BLaER1 (cell line): ENCODE measurements around the gene IDI2.
A peak's percentile ranks its signal among the peaks of the same experiment; 100 is the strongest.

ENCODE experiments used
- H3K27ac ChIP-seq: shearing (Covaris generic); formaldehyde crosslinking; 2 replicates; pipeline ENCODE4 v1.8.1; 2022
- H3K27me3 ChIP-seq: shearing (Covaris generic); formaldehyde crosslinking; 2 replicates; pipeline ENCODE4 v1.8.1; 2022
- H3K36me3 ChIP-seq: shearing (Covaris generic); formaldehyde crosslinking; 2 replicates; pipeline ENCODE4 v1.8.1; 2022
- H3K4me1 ChIP-seq: shearing (Covaris generic); formaldehyde crosslinking; 2 replicates; pipeline ENCODE4 v1.8.1; 2022
- H3K4me2 ChIP-seq: shearing (Covaris generic); formaldehyde crosslinking; 2 replicates; pipeline ENCODE4 v1.8.1; 2022
- H3K4me3 ChIP-seq: shearing (Covaris generic); formaldehyde crosslinking; 2 replicates; pipeline ENCODE4 v1.8.1; 2022
- H3K9ac ChIP-seq: shearing (Covaris generic); formaldehyde crosslinking; 2 replicates; pipeline ENCODE4 v1.8.1; 2022
- H3K9me3 ChIP-seq: shearing (Covaris generic); formaldehyde crosslinking; 2 replicates; pipeline ENCODE4 v1.8.1; 2022
- H4K20me1 ChIP-seq: shearing (Covaris generic); formaldehyde crosslinking; 2 replicates; pipeline ENCODE4 v1.8.1; 2022
- Cebpa-rat ChIP-seq: shearing (Covaris generic); IDR thresholded peaks from 2 replicates; pipeline ENCODE4 v1.8.1; 2022

The IDI2 gene

DNA sequence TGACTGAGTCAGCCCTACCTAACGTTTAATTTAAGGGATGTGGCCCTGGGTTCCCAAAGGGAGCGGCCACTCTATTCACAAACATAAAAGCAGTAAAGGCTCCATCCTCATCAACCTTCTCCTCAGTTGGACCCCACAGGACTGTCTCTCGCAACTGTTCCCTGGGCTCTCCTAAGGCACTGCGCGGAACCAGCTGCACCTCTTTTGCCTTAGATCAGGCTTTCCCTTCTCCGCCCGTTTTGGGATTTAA is 38.1 kb downstream of the IDI2 start:
- TF ChIP-seq Cebpa-rat, result no peak
- Histone ChIP-seq H3K4me2 (peak overlapping the region; percentile 91), H3K9ac (peak overlapping the region; percentile 97), H3K4me3 (peak overlapping the region; percentile 95), H3K4me1 (peaks cover 33% of the 10 kb centered on the region), H3K27ac (peak overlapping the region; percentile 96), H3K36me3 (peaks cover 18% of the 10 kb centered on the region), H3K9me3 (no peaks in the 10 kb centered on the region), H4K20me1 (peaks cover 41% of the 10 kb centered on the region), H3K27me3 (no peaks in the 10 kb centered on the region)

DNA sequence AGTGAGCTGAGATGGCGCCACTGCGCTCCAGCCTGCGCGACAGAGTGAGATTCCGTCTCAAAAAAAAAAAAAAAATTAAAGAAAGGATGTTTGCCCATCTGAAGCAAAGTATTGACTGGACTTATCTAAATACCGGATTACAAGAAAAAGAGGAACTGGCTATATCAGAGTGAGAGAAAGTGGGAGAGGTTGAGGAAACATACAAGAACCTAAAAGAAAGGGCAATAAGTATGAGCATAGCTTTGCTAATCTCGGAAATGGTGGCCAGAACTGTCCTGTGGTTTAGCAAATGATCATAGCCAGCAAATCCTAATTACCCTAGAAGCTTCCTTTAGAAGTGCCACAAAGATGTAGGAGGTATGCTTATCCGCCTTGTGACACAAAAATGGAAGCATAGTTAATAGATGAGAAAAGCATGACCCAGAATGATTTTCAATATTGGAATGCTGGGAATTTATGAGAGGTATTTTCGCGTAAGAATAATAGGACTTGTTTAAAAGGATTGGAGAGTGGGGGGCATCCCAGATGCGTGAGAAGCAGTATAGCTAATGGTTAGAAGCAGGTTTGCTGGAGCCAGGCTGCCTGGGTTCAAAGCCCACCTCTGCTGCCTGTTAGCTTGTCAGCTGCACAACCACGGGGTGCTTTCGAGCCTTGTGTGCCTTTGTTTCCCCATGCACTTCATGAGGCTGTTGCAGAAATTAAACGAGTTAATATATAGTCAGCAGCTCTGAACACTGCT is 38.6 kb downstream of the IDI2 start:
- Histone ChIP-seq H3K27me3 (no peaks in the 10 kb centered on the region), H3K9ac (peak overlapping the region; percentile 97), H3K36me3 (peaks cover 14% of the 10 kb centered on the region), H3K4me3 (peak overlapping the region; percentile 95), H3K4me2 (peak overlapping the region; percentile 91), H3K27ac (peak overlapping the region; percentile 96; the same call in 1 of the 2 replicates), H3K4me1 (peaks cover 33% of the 10 kb centered on the region), H3K9me3 (no peaks in the 10 kb centered on the region), H4K20me1 (peaks cover 36% of the 10 kb centered on the region)
- TF ChIP-seq Cebpa-rat, result no peak

DNA sequence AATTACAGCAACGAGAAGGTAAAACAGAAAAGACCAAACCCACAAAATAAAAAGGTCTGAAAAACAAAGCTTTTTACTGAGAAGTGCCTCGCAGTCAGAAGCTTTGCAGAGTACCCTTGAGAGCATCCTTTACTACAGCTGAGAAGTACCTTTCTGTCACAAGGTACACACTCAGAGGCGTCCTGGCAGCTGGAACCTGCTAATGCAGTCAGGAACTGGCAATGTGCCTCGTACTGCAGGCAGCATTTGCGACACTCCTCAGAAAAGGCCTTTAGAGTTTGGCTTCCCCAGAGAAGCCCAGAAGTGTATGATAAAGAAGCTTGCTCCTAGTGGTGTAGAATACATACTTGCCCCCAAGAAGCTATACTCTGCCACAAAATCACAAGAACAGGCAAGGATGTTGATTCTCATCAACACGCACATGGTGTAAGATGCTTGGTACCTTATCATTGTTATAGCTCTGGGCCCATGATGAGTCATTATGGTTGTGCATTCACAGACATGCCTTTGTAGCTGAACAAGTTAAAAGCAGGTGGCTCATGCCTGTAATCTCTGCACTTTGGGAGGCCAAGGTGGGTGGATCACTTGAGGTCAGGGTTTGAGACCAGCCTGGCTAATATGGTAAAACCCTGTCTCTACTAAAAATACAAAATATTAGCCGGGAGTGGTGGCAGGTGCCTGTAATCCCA is 39.4 kb downstream of the IDI2 start:
- TF ChIP-seq Cebpa-rat, result no peak
- Histone ChIP-seq H4K20me1 (peaks cover 28% of the 10 kb centered on the region), H3K36me3 (peaks cover 11% of the 10 kb centered on the region), H3K4me1 (peaks cover 33% of the 10 kb centered on the region), H3K9ac (no peak overlapping the region), H3K4me3 (no peak overlapping the region), H3K4me2 (no peak overlapping the region), H3K27ac (no peak overlapping the region), H3K27me3 (no peaks in the 10 kb centered on the region), H3K9me3 (peaks cover 4% of the 10 kb centered on the region)

DNA sequence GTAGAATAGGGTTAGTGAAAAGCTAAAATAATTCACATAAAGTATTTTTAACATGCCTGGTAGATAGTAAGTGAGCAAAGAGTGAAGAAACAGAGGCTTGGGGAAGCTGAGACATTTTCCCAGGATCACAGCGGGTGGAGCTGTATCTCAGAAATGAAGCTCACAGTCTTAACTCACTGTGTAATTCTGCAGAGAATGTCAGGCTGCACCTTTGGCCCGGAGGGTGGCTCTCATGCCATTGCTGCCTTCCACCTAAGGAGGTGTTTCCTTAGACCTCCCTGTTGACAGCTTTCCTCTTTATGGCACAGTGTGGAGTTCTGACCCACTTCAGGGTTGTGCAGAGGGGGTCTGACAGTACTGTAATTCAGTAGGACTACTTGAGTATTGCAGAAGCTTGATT is 40.3 kb downstream of the IDI2 start:
- H3K27ac ChIP-seq, result no peak overlapping the region
- H3K4me1 ChIP-seq, result peaks cover 27% of the 10 kb centered on the region
- peaks cover 8% of the 10 kb centered on the region for H3K36me3 ChIP-seq

DNA sequence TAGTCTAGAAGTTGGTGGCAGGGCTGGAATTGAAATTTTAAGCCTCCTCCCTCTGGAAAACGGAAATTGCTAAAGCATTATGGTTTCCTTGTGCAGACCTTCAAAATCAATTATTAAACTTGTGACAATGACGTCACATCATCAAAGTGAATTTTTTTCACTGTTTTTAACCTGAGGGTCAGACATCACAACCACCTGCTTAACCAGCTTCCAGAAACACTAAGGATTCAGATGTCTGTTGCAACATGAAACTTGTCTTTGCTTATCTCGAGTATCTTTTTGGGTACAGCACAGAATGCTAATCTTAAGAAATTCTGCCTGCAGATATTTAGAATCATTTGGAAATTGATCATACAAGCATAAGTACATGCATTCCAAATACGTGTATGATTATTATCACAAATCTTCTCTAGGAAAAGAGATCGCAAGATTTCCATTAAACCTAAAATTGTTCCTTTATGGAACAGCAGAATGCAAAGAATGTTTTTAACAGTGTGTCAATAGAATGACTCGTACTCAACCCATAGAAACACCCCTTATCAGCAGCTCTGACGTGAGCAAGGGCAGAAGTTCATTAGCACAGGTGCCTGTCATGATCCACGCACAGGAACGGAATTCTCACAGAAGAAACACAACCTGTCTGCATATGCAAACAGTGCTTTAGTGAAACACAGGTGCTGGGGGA is 41.5 kb downstream of the IDI2 start:
- Histone ChIP-seq H3K9me3 (peaks cover 26% of the 10 kb centered on the region), H3K4me3 (no peak overlapping the region)

More for the DNA sequence above, 40.3 kb downstream of the IDI2 start:
- no peak overlapping the region for H3K4me3 ChIP-seq
- TF ChIP-seq Cebpa-rat, result no peak
- no peak overlapping the region for H3K9ac ChIP-seq
- H3K9me3 ChIP-seq, result peaks cover 14% of the 10 kb centered on the region
- no peak overlapping the region for H3K4me2 ChIP-seq
- peaks cover 19% of the 10 kb centered on the region for H4K20me1 ChIP-seq
- H3K27me3 ChIP-seq, result no peaks in the 10 kb centered on the region

DNA sequence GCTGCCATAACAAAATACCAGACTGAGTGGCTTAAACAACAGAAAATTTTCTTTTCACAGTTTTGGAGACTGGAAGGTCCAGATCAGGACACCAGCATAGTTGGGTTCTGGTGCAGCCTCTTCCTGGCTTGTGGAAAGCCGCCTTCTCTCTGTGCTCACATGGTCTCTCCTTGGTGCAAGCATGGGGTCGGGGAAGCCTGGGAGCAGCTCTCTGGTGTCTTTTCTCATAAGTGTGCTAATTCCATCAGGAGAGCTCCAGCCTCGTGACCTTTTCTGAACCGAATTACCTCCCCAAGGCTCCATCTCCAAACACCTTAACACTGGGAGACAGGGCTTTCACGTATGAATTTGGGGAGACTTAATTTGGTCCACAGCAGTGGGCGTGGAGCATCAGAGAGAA is 42.3 kb downstream of the IDI2 start:
- H3K27me3 ChIP-seq, result no peaks in the 10 kb centered on the region
- H3K27ac ChIP-seq, result no peak overlapping the region
- H3K9ac ChIP-seq, result no peak overlapping the region
- no peak overlapping the region for H3K4me2 ChIP-seq
- peaks cover 13% of the 10 kb centered on the region for H3K4me1 ChIP-seq
- H4K20me1 ChIP-seq, result no peaks in the 10 kb centered on the region
- H3K36me3 ChIP-seq, result peaks cover 23% of the 10 kb centered on the region
- no peak for TF ChIP-seq Cebpa-rat
- H3K4me3 ChIP-seq, result no peak overlapping the region
- H3K9me3 ChIP-seq, result peaks cover 33% of the 10 kb centered on the region

More for the DNA sequence above, 41.5 kb downstream of the IDI2 start:
- H3K27me3 ChIP-seq, result no peaks in the 10 kb centered on the region
- no peak for TF ChIP-seq Cebpa-rat
- H4K20me1 ChIP-seq, result peaks cover 7% of the 10 kb centered on the region
- no peak overlapping the region for H3K4me2 ChIP-seq
- no peak overlapping the region for H3K27ac ChIP-seq
- peaks cover 14% of the 10 kb centered on the region for H3K4me1 ChIP-seq
- H3K9ac ChIP-seq, result no peak overlapping the region
- H3K36me3 ChIP-seq, result peaks cover 19% of the 10 kb centered on the region

DNA sequence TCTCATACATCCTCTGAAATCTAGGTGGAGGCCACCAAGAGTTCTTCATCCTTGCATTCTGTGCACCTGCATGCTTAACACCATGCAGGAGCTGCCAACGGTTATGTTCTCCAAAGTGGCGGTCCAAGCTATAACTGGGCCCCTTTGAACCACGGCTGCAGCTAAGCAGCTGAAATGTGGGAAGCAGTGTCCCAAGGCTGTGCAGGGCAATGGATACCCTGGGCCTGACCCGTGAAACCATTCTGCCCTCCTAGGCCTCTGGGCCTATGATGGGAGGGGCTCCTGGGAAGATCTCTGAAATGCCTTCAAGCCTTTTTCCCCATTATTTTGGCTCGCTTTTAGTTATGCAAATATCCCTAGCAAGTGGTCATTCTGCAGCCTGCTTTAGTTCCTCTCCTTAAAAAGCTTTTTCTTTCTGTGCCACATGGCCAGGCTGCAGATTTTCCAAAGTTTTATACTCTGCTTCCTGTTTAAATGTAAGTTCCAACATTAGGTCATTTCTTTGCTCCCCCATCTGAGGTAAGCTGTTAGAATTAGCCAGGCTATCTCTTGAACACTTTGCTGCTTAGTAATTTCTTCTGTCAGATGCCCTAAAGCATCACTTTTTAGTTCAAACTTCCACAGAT is 45.1 kb downstream of the IDI2 start:
- Histone ChIP-seq H3K9ac (no peak overlapping the region), H3K36me3 (peaks cover 35% of the 10 kb centered on the region), H4K20me1 (no peaks in the 10 kb centered on the region), H3K27ac (no peak overlapping the region), H3K4me3 (no peak overlapping the region), H3K9me3 (peaks cover 51% of the 10 kb centered on the region), H3K27me3 (no peaks in the 10 kb centered on the region), H3K4me2 (no peak overlapping the region), H3K4me1 (peaks cover 1% of the 10 kb centered on the region)
- no peak for TF ChIP-seq Cebpa-rat

DNA sequence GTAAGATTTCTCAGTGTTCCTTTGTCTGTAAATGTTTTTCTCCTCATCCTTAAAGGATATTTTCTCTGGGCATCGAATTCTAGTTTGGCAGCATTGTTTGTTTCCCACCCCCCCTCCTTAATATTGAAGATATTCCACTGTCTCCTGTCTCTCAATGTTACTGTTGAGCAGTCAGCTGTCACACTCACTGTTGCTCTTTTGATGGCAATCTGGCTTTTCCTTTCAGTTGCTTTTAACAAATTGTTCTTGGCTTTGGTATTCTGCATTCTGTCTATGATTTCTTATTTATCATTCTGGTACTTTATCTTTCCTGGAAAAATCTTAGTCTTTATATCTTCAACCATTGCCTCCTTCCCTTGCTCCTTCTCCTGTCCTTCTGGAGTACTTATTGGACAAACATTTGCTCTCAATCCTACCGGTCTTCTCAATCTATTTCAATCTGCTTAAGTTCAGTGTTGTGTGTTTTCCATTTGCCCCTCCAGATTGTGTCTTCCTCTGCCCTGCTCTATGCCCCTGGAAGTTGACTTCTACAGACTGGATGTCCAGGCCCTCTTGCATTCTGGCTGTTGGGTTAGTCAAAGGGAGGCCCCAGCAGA is 46.7 kb downstream of the IDI2 start:
- Histone ChIP-seq H3K9me3 (peaks cover 51% of the 10 kb centered on the region), H3K27ac (no peak overlapping the region), H3K9ac (no peak overlapping the region), H3K36me3 (peaks cover 35% of the 10 kb centered on the region), H3K27me3 (no peaks in the 10 kb centered on the region), H3K4me3 (no peak overlapping the region), H4K20me1 (no peaks in the 10 kb centered on the region), H3K4me1 (peaks cover 18% of the 10 kb centered on the region), H3K4me2 (no peak overlapping the region)
- no peak for TF ChIP-seq Cebpa-rat

DNA sequence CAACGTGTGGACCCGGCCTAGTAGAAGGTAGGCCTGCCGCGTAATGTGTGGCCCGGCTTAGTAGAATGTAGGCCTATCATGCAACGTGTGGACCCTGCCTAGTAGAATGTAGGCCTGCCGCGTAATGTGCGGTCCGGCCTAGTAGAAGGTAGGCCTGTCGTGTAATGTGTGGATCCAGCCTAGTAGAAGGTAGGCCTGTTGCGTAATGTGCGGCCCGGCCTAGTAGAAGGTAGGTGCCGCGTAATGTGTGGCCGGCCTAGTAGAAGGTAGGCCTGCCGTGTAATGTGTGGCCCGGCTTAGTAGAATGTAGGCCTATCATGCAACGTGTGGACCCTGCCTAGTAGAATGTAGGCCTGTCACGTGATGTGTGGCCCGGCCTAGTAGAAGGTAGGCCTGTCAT is 49.3 kb downstream of the IDI2 start:
- no peak overlapping the region for H3K4me3 ChIP-seq
- H3K4me2 ChIP-seq, result no peak overlapping the region
- H3K4me1 ChIP-seq, result peaks cover 33% of the 10 kb centered on the region
- TF ChIP-seq Cebpa-rat, result no peak
- no peaks in the 10 kb centered on the region for H4K20me1 ChIP-seq
- H3K36me3 ChIP-seq, result peaks cover 35% of the 10 kb centered on the region
- H3K9me3 ChIP-seq, result peaks cover 47% of the 10 kb centered on the region
- H3K9ac ChIP-seq, result no peak overlapping the region
- no peak overlapping the region for H3K27ac ChIP-seq
- no peaks in the 10 kb centered on the region for H3K27me3 ChIP-seq
